Ishikawa (cell line): ENCODE results near the gene SETBP1.

Experiments used
- CEBPB ChIP-seq: IDR thresholded peaks from 2 replicates; pipeline ENCODE4 v1.6.1; 2012
- CREB1 ChIP-seq: IDR thresholded peaks from 2 replicates; pipeline ENCODE4 v1.6.1; 2012; ENCODE audit warnings: low read depth
- EGR1 ChIP-seq: IDR thresholded peaks from 2 replicates; pipeline ENCODE4 v1.6.1; 2012
- EP300 ChIP-seq: IDR thresholded peaks from 2 replicates; pipeline ENCODE4 v1.6.1; 2012; ENCODE audit warnings: borderline replicate concordance
- FOXM1 ChIP-seq: IDR thresholded peaks from 2 replicates; pipeline ENCODE4 v1.6.1; 2012; ENCODE audit warnings: low read depth, borderline replicate concordance
- NFIC ChIP-seq: IDR thresholded peaks from 2 replicates; pipeline ENCODE4 v1.6.1; 2012
- RAD21 ChIP-seq: IDR thresholded peaks from 2 replicates; pipeline ENCODE4 v1.6.1; 2012; ENCODE audit warnings: low read depth
- TAF1 ChIP-seq: IDR thresholded peaks from 2 replicates; pipeline ENCODE4 v1.6.1; 2012; ENCODE audit warnings: low read depth, mild to moderate bottlenecking
- TCF12 ChIP-seq: IDR thresholded peaks from 2 replicates; pipeline ENCODE4 v1.6.1; 2012; ENCODE audit warnings: low read depth
- TEAD4 ChIP-seq: IDR thresholded peaks from 2 replicates; pipeline ENCODE4 v1.6.1; 2012
- YY1 ChIP-seq: IDR thresholded peaks from 2 replicates; pipeline ENCODE4 v1.6.1; 2012; ENCODE audit warnings: low read depth
- ZBTB7A ChIP-seq: IDR thresholded peaks from 2 replicates; pipeline ENCODE4 v1.6.1; 2012; ENCODE audit warnings: low read depth
- TF ChIP-seq, protein P1 (sequence below): IDR thresholded peaks from 2 replicates; pipeline ENCODE4 v1.6.1; 2012
- TF ChIP-seq, protein P2 (sequence below): IDR thresholded peaks from 2 replicates; pipeline ENCODE4 v1.6.1; 2012; ENCODE audit warnings: low read depth, mild to moderate bottlenecking
- TF ChIP-seq, protein P3 (sequence below): IDR thresholded peaks from 2 replicates; pipeline ENCODE4 v1.6.1; 2012

SETBP1 gene

DNA sequence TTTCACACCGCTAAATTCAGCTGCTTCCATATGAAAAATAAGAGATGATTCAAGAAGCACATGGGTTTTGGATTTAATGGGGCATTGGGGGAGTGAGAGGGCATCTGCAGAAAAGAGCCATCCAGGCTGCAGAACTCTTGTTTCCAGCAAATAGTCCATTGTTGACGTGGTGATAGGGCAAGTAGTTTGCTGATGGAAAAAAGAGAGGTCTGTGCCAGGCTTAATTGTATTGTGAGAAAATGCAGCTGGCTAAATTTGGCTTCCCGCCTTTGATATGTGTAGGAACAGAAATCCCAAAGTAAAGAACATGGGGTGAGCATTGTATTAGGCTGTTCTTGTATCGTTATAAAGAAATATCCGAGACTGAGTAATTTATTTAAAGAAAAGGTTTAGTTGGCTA is 199.5 kb downstream of the SETBP1 start:
- TF ChIP-seq EGR1 (no peak), TCF12 (no peak), TEAD4 (no peak), TAF1 (no peak), RAD21 (no peak), YY1 (no peak), CEBPB (no peak), NFIC (no peak), FOXM1 (no peak), EP300 (no peak), ZBTB7A (no peak), CREB1 (no peak)
- TF ChIP-seq, protein P1, sequence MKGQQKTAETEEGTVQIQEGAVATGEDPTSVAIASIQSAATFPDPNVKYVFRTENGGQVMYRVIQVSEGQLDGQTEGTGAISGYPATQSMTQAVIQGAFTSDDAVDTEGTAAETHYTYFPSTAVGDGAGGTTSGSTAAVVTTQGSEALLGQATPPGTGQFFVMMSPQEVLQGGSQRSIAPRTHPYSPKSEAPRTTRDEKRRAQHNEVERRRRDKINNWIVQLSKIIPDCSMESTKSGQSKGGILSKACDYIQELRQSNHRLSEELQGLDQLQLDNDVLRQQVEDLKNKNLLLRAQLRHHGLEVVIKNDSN, result no peak
- TF ChIP-seq, protein P2, sequence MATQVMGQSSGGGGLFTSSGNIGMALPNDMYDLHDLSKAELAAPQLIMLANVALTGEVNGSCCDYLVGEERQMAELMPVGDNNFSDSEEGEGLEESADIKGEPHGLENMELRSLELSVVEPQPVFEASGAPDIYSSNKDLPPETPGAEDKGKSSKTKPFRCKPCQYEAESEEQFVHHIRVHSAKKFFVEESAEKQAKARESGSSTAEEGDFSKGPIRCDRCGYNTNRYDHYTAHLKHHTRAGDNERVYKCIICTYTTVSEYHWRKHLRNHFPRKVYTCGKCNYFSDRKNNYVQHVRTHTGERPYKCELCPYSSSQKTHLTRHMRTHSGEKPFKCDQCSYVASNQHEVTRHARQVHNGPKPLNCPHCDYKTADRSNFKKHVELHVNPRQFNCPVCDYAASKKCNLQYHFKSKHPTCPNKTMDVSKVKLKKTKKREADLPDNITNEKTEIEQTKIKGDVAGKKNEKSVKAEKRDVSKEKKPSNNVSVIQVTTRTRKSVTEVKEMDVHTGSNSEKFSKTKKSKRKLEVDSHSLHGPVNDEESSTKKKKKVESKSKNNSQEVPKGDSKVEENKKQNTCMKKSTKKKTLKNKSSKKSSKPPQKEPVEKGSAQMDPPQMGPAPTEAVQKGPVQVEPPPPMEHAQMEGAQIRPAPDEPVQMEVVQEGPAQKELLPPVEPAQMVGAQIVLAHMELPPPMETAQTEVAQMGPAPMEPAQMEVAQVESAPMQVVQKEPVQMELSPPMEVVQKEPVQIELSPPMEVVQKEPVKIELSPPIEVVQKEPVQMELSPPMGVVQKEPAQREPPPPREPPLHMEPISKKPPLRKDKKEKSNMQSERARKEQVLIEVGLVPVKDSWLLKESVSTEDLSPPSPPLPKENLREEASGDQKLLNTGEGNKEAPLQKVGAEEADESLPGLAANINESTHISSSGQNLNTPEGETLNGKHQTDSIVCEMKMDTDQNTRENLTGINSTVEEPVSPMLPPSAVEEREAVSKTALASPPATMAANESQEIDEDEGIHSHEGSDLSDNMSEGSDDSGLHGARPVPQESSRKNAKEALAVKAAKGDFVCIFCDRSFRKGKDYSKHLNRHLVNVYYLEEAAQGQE, result no peak
- TF ChIP-seq, protein P3, sequence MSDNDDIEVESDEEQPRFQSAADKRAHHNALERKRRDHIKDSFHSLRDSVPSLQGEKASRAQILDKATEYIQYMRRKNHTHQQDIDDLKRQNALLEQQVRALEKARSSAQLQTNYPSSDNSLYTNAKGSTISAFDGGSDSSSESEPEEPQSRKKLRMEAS, result no peak

DNA sequence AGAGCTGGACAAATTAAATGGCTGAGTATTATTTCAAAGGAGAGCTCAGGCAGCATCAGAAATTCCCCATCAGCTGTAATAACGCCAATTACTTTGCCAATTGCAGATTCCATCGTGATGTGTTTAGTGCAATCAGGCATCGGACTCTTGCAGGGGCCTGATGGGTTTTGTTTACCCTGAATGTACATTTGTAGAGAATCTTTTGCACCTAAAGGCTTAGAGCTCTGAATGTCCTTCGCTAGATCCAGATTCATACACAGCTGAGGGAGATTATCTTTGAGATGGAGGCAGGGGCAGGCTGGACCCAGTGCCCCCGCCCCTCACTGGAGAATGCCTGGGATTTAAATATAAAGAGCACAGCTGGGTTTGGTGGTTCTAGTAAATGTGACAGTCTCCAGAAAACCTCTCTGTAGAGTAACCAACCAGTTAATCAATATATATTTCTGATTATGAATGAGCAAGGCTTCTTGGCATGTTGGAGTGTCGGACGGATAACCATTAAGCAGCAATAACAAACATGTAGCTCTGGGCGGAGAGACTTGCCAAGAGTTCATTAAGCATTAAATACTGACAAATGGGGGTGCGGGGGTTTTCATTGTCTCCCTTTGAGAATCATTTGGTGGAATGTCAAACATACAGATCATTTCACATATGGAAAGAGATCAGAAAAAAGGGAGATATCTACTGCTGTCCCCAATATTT is 200.9 kb downstream of the SETBP1 start:
- TF ChIP-seq TCF12, result no peak

DNA sequence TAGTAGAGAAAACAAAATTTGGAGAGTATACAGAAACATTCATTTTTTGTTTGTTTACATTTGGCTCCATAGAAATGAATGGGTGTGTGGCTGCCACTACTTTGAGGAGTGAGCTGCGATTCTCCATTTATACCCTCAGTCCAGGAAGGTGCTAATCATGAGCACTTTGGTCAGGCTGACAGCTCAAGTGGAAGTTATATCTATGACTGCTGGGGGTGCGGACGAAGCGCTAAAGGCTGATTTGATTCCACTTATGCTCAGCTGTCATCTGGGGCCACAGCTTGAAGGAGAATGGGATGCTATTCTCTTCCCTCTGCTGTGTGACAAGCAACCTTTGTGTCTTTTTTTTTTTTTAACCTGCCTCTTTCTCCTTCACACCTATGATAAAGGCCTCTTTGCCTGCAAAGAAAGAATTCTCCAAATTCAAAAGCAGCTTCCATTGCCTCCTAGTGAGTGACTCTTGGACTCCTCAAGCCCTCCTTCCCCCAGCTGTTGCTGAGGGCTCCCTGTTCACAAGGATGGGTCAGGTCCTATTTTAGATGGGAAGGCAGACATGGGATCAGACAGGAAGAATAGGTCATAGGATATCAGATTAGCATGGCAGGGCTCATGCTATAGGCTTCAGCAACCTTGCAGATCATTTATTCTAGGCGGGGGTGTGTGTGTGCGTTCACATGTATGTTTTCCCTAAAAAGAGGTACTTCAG is 201.6 kb downstream of the SETBP1 start:
- no peak for TF ChIP-seq TCF12
- no peak for TF ChIP-seq CEBPB
- TF ChIP-seq, protein P3, result no peak
- no peak for TF ChIP-seq TEAD4
- no peak for TF ChIP-seq EGR1
- no peak for TF ChIP-seq NFIC
- no peak for TF ChIP-seq CREB1
- no peak for TF ChIP-seq ZBTB7A
- TF ChIP-seq YY1, result no peak
- TF ChIP-seq EP300, result no peak
- TF ChIP-seq RAD21, result no peak
- TF ChIP-seq, protein P1, result no peak
- TF ChIP-seq TAF1, result no peak
- no peak for TF ChIP-seq FOXM1
- TF ChIP-seq, protein P2, result no peak

DNA sequence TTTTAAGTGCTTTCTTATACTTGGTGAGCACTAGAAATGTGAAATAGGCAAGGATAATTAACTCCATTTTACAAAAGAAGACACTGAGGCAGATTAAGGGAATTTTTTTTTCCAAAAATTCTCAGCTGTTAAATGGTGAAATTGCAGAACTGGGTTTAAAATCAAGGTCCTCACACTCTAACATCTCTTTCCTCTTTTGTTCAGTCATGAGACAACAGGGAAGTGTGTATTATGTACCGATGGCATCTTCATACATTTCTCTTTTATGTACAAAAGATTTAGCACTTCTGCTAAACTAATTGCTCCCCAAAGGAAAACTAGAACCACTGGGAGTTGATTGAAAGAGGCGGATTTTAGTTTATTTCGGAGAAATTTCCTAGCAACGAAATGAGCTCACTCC is 203.0 kb downstream of the SETBP1 start:
- no peak for TF ChIP-seq TAF1

DNA sequence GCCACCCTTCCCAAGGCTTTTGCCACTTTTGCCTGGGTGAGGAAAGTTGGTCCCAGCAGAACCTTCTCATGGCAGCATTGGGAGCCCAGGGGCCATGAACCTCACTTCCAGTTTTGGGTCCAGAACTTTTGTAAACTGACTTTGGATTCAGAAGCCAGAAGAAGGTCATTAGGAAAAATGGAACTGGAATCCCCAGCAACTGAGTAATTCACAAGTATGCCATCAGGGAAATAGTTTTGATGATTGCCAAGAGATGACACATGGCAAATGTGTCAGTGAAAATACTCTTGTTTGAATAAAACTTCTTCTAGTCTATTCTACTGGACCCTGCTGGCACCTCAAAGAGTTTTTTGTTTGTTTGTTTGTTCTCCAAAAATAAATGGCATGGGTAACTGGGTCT is 203.7 kb downstream of the SETBP1 start:
- TF ChIP-seq NFIC (no peak), ZBTB7A (no peak), FOXM1 (no peak), RAD21 (no peak), CEBPB (no peak), CREB1 (no peak), EP300 (no peak), YY1 (no peak), TCF12 (no peak), EGR1 (no peak), TEAD4 (no peak)
- TF ChIP-seq, protein P1, result no peak
- TF ChIP-seq, protein P2, result no peak
- TF ChIP-seq, protein P3, result no peak
